C4-2B (cell line): Measurements from ENCODE around the gene SLCO1B1.
A peak's percentile ranks its signal among the peaks of the same experiment; 100 is the strongest.
"Not testable (repeated sequence)": the region's sequence is repeated elsewhere in the genome, so short reads cannot be mapped to it uniquely, and the experiment has no call there.

Source experiments
- H3K27ac ChIP-seq: fragments of 450-650 bp; 2 replicates; pipeline ENCODE4 v1.5.1; 2017
- ZFX ChIP-seq: fragments of 450-650 bp; IDR thresholded peaks from 2 replicates; pipeline ENCODE4 v1.6.1; 2017
- TF ChIP-seq, protein P1 (sequence below): fragments of 450-650 bp; conservative IDR thresholded peaks from 2 replicates; pipeline ENCODE4 v1.5.1; 2017; ENCODE audit warnings: mild to moderate bottlenecking

Gene SLCO1B1

GRCh38 chr12:21138016-21138415 lies 7.0 kb downstream of the SLCO1B1 start:
- no peak for TF ChIP-seq ZFX
- TF ChIP-seq, protein P1, sequence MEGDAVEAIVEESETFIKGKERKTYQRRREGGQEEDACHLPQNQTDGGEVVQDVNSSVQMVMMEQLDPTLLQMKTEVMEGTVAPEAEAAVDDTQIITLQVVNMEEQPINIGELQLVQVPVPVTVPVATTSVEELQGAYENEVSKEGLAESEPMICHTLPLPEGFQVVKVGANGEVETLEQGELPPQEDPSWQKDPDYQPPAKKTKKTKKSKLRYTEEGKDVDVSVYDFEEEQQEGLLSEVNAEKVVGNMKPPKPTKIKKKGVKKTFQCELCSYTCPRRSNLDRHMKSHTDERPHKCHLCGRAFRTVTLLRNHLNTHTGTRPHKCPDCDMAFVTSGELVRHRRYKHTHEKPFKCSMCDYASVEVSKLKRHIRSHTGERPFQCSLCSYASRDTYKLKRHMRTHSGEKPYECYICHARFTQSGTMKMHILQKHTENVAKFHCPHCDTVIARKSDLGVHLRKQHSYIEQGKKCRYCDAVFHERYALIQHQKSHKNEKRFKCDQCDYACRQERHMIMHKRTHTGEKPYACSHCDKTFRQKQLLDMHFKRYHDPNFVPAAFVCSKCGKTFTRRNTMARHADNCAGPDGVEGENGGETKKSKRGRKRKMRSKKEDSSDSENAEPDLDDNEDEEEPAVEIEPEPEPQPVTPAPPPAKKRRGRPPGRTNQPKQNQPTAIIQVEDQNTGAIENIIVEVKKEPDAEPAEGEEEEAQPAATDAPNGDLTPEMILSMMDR = no peak
- H3K27ac ChIP-seq = no peak overlapping the region

DNA sequence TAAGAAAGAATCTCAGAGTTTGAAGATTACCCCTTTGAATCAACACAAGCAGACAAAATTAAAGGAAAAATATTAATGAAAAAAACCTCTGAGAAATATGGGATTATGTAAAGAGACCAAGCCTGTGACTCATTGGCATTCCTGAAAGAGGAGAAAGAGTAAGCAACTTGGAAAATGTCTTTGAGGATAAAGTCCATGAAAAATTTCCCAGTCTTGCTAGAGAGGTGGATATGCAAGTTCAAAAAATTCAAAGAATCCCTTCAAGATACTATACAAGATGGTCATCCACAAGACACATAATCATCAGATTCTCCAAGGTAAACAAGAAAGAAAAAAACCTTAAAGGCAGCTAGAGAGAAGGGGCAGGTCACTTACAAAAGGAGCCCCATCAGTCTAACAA lies 13.3 kb downstream of the SLCO1B1 start:
- H3K27ac ChIP-seq = no peak overlapping the region
- TF ChIP-seq, protein P1 = no peak
- TF ChIP-seq ZFX = no peak

DNA sequence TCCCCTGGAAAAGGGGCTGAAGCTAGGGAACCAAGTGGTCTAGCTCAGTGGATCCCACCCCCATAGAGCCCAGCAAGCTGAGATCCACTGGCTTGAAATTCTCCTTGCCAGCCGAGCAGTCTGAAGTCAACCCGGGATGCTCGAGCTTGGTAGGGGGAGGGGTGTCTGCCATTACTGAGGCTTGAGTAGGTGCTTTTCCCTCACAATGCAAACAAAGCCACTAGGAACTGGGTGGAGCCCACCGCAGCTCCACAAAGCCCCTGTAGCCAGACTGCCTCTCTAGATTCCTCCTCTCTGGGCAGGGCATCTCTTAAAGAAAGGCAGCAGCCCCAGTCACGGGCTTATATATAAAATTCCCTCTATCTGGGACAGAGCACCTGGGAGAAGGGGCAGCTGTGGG lies 18.9 kb downstream of the SLCO1B1 start:
- H3K27ac ChIP-seq = not testable (repeated sequence)

- TF ChIP-seq, protein P1 = no peak
- no peak for TF ChIP-seq ZFX
- no peak overlapping the region for H3K27ac ChIP-seq
Measured at GRCh38 chr12:21151184-21151583, 20.2 kb downstream of the SLCO1B1 start.

- no peak overlapping the region for H3K27ac ChIP-seq
- TF ChIP-seq, protein P1 = no peak
- no peak for TF ChIP-seq ZFX
Measured at GRCh38 chr12:21155522-21156351, 24.7 kb downstream of the SLCO1B1 start.

- TF ChIP-seq, protein P1 = no peak
- TF ChIP-seq ZFX = no peak
- no peak overlapping the region for H3K27ac ChIP-seq
Measured at GRCh38 chr12:21165048-21165447, 34.1 kb downstream of the SLCO1B1 start.

GRCh38 chr12:21169878-21170472 lies 39.0 kb downstream of the SLCO1B1 start:
- no peak overlapping the region for H3K27ac ChIP-seq
- TF ChIP-seq, protein P1 = peak; percentile 90
- TF ChIP-seq ZFX = no peak
